AG10803 (cell line): ENCODE measurements around the gene UNC79.
"Not testable (repeated sequence)": the region's sequence is repeated elsewhere in the genome, so short reads cannot be mapped to it uniquely, and the experiment has no call there.

Source experiments
- DNase-seq: peaks from one replicate; pipeline ENCODE4 v3.0.0; 2010; ENCODE audit warnings: low read depth
- H3K4me3 ChIP-seq: 2 replicates; pipeline ENCODE4 v1.5.1; 2011; ENCODE audit warnings: mild to moderate bottlenecking, low read length, control low read depth
- TF ChIP-seq, protein P1 (sequence below): conservative IDR thresholded peaks from 2 replicates; pipeline ENCODE4 v1.5.1; 2011; ENCODE audit warnings: mild to moderate bottlenecking, low read length, control low read depth, inconsistent platforms

Gene UNC79

DNA sequence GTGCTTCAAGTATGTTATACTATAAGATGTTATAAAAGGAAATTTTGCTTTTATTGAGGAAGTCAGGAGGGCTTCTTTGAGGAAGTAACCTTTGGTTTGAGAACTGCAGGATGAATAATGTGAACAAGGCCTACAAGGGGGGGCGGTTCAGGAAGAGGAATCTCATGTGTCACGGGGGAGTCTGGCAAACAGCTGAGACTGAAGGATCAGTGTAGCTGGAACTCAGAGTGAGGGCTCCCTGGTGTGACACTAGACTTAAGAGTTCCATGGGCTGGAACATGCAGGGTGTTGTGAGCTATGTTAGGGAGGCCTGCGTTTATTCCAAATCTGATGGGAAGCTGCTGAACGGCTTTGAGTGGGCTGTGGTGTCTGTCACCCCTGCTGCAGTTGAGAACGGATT lies 62.3 kb downstream of the UNC79 start:
- TF ChIP-seq, protein P1, sequence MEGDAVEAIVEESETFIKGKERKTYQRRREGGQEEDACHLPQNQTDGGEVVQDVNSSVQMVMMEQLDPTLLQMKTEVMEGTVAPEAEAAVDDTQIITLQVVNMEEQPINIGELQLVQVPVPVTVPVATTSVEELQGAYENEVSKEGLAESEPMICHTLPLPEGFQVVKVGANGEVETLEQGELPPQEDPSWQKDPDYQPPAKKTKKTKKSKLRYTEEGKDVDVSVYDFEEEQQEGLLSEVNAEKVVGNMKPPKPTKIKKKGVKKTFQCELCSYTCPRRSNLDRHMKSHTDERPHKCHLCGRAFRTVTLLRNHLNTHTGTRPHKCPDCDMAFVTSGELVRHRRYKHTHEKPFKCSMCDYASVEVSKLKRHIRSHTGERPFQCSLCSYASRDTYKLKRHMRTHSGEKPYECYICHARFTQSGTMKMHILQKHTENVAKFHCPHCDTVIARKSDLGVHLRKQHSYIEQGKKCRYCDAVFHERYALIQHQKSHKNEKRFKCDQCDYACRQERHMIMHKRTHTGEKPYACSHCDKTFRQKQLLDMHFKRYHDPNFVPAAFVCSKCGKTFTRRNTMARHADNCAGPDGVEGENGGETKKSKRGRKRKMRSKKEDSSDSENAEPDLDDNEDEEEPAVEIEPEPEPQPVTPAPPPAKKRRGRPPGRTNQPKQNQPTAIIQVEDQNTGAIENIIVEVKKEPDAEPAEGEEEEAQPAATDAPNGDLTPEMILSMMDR, result no peak
- no peak overlapping the region for H3K4me3 ChIP-seq
- DNase-seq, result no peak

GRCh38 chr14:93493622-93494021 lies 62.9 kb downstream of the UNC79 start:
- DNase-seq, H3K4me3 ChIP-seq: not testable (repeated sequence)

DNA sequence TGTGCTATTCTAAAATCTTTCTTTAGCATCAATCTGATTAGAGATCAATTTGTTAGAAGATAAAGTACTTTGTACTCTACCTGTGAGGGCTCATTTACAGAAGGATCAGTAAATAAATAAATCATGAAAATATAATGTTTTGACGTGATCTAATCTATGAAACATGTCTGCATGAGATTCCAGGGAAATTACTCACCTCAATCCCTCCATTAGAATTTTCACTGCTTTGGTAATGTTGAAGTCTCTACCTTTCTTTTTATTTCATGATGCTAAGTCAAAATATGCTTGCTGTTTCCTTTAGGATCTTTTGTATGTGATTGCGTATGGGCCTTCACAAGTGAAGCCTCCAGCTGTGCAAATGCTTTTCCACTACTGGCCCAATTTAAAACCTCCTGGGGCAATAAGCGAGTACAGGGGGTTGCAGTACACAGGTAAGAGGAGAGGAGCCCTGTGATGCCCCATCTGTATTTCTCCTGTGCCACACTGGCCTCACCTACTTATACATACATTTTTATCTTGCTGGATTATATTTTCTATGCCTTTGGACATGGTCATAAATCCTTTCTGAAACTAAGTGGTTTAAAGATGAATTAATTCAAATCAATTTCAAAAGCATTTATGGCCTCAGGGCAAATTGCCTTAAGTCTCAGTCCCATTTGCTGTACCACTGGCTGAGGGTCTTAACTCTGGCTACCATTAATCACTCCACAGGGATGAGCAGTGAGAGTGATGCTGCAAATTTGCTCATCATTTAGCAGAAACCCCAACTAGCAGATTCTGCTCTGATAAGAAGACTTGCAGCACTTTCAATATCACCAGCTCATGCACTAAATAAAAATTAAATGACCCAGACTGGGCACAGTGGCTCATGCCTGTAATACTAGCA lies 66.4 kb downstream of the UNC79 start:
- no peak overlapping the region for H3K4me3 ChIP-seq
- DNase-seq, result no peak
- TF ChIP-seq, protein P1, result no peak

- TF ChIP-seq, protein P1, result no peak
Observed at GRCh38 chr14:93510056-93510455, 79.3 kb downstream of the UNC79 start.

DNA sequence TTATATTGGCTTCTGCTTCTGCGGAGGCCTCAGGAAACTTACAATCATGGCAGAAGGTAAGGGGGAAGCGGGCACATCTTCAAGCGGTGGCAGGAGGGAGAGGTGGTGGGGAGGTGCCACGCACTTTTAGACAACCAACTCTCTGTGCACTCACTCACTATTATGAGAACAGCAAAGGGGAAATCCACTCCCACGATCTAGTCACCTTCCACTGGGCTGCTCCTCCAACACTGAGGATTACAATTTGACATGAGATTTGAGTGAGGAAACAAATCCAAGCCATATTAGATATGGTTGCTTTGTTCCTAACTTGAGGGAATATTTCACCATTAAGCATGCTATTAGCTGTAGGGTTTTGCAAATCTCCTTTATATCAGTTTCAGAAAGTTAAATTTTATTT lies 80.3 kb downstream of the UNC79 start:
- DNase-seq, result no peak
- no peak overlapping the region for H3K4me3 ChIP-seq
- TF ChIP-seq, protein P1, result no peak

More at GRCh38 chr14:93510056-93510455, 79.3 kb downstream of the UNC79 start:
- H3K4me3 ChIP-seq, result no peak overlapping the region
- no peak for DNase-seq

DNA sequence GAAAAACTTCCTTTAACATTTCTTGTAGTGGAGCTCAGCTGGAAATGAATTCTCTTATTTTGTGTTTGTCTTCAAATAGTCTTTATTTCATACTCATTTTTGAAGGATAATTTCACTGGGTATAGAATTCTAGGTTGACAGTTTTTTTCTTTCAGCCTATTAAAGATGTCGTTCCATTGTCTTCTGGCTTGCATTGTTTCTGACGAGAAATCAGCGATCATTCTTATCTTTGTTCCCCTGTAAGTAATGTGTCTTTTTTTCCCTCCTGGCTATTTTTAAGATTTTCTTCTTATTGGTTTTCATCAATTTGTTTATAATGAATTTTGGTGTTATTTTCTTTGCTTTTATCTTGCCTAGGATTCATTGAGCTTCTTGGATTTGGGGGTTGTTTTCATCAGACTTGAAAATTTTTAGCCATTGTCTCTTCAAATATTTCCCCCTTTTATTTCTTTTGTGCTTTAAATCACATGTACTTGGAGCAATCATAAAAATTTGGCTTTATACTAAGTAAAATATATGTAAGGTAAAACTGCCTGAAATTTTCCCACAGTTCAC lies 89.4 kb downstream of the UNC79 start:
- TF ChIP-seq, protein P1, result no peak
- H3K4me3 ChIP-seq, result no peak overlapping the region
- DNase-seq, result no peak

DNA sequence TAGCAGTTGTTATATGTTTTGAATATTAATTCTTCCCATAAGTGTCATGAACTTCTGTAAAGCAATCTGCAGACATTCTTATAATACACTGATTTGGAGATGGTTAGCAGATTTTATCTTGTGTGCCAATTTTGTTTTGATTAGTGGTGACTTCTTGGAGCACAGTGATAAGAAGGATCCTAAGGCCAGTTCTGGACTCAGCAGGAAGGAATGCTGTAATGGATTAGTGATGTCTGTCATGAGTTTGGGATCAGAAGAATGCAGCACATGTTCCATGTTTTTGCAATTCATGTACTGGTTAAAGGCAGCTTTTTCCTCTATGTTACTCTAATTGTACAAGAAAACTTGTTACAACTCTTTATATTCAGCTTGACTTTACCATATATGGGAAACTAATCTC lies 91.5 kb downstream of the UNC79 start:
- TF ChIP-seq, protein P1, result no peak
- no peak overlapping the region for H3K4me3 ChIP-seq
- DNase-seq, result no peak

DNA sequence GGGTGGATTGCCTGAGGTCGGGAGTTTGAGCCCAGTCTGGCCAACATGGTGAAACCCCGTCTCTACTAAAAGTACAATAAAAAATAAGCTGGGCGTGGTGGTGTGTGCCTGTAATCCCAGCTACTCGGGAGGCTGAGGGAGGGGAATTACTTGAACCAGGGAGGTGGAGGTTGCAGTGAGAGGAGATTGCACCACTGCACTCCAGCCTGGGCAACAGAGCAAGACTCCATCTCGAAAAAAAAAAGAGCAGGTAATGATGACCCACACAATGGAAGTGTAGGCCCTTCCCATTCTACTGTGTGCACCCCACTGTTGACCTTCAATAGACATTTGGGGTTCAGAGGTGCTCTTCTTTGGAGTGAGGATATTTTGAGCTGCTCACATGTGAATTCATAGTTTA lies 94.5 kb downstream of the UNC79 start:
- DNase-seq, H3K4me3 ChIP-seq: not testable (repeated sequence)
